Measurements from ENCODE around the gene OR2L13. TPM values are rescaled to one million over a fixed set of nuclear protein-coding genes. Genes with fewer than 3 reads are reported as not detected.
"Not testable (repeated sequence)": the region's sequence is repeated elsewhere in the genome, so short reads cannot be mapped to it uniquely, and the experiment has no call there.

The OR2L13 gene
- total RNA-seq, 1 donor from 2014 or later, result not detected

DNA sequence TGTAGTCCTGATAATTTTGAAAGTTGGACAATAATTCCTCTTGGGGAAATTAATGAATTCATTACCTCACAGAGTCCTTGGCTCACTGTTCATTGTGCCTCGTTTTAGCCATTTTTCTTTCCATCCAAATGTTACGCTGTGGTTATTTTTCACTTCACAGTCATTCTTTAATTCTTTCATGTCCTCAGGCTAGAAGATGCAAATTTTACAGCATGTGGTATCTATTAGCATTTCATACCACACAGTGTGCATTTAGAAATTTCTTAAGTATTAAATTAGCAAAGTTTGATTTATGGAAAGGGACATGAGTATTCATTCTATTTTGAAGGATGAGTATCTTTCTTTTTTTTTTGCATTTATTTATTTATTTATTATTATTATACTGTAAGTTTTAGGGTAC, 29.9 kb upstream of the OR2L13 start:
- Histone ChIP-seq H3K36me3 (no peaks in the 10 kb centered on the region), H3K27me3 (no peaks in the 10 kb centered on the region), H3K27ac (no peak overlapping the region), H3K9me3 (no peaks in the 10 kb centered on the region), H3K4me1 (no peaks in the 10 kb centered on the region), H3K4me3 (no peak overlapping the region)
- DNase-seq (no peak), ATAC-seq (no peak)
- intact Hi-C loops (cut with DNase I), result no loop called here
- no peak for TF ChIP-seq CTCF (IDR thresholded peaks at IDR 0.05)

DNA sequence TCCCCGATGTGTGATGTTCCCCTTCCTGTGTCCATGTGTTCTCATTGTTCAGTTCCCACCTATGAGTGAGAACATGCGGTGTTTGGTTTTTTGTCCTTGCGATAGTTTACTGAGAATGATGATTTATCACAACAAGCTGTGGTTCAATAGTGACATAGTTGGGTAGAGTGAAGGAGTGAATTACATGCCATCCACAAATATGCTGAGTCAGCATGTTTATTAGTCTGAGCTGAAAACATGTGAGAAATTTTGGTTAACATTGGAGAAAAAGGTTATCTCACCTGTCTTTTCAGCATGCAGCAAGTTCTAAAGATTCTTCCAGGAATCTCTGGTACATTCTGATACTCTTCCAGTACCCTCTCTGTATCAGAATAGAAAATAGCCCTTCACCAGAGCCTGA, 29.4 kb upstream of the OR2L13 start:
- Histone ChIP-seq H3K4me1 (no peaks in the 10 kb centered on the region), H3K36me3 (no peaks in the 10 kb centered on the region), H3K4me3 (no peak overlapping the region), H3K27me3 (no peaks in the 10 kb centered on the region), H3K27ac (no peak overlapping the region), H3K9me3 (no peaks in the 10 kb centered on the region)
- intact Hi-C loops (cut with DNase I), result no loop called here
- ATAC-seq, result no peak
- no peak for DNase-seq
- TF ChIP-seq CTCF (IDR thresholded peaks at IDR 0.05), result no peak

- intact Hi-C loops (cut with DNase I); H3K27ac ChIP-seq; DNase-seq; H3K9me3 ChIP-seq; H3K4me3 ChIP-seq; H3K4me1 ChIP-seq; H3K36me3 ChIP-seq; H3K27me3 ChIP-seq: not testable (repeated sequence)
- ATAC-seq, result peak; percentile 50
Observed at GRCh38 chr1:248083864-248084263, 11.1 kb upstream of the OR2L13 start.

GRCh38 chr1:248098529-248098928, 3.5 kb downstream of the OR2L13 start:
- ATAC-seq, result no peak
- Histone ChIP-seq H3K9me3 (no peaks in the 10 kb centered on the region), H3K27ac (no peak overlapping the region), H3K4me3 (no peak overlapping the region), H3K27me3 (no peaks in the 10 kb centered on the region), H3K4me1 (no peaks in the 10 kb centered on the region), H3K36me3 (no peaks in the 10 kb centered on the region)
- TF ChIP-seq CTCF (IDR thresholded peaks at IDR 0.05), result no peak
- intact Hi-C loops (cut with DNase I), result no loop called here
- no peak for DNase-seq

DNA sequence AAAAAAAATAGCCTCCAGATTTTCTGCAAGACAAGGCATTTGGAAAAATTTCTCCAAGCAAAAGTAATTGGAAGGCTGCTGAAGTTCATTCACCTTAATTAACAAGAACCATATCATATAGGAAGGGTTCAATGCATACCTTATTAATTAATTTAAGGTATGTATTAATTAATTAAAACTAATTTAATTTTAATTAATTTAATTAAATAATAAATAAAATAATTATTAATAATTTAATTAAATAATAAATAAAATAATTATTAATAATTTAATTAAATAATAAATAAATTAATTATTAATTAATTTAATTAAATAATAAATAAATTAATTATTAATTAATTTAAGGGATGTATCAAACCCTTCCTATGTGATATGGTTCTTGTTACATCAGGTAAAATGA, 7.9 kb downstream of the OR2L13 start:
- Histone ChIP-seq H3K4me1 (no peaks in the 10 kb centered on the region), H3K9me3 (no peaks in the 10 kb centered on the region), H3K36me3 (no peaks in the 10 kb centered on the region), H3K4me3 (no peak overlapping the region), H3K27me3 (no peaks in the 10 kb centered on the region), H3K27ac (no peak overlapping the region)
- TF ChIP-seq CTCF (IDR thresholded peaks at IDR 0.05), result no peak
- intact Hi-C loops (cut with DNase I), result no loop called here
- no peak for ATAC-seq
- no peak for DNase-seq

DNA sequence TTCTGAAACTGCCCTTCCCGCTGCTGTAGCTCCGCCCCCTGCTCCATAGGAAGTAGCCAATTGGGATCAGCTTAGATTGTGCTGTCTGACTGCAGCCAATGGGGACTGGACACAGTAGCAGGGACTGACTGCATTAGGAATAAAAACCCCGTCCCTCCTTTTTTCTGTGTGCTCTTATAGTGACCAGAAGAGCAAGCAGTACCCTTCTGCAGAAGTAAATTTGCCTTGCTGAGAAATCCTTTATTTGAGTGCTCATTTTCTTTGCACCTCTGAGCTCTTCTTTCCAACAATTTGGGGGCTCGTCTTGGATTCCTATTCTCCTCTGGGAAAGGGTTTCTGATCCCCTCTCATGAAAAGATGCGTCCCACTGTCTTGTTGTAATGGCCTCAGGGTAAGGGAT, 16.2 kb downstream of the OR2L13 start:
- H3K9me3 ChIP-seq, result peaks cover 12% of the 10 kb centered on the region
- no peak overlapping the region for H3K27ac ChIP-seq
- H3K36me3 ChIP-seq, result no peaks in the 10 kb centered on the region
- no peak for DNase-seq
- no peak for TF ChIP-seq CTCF (IDR thresholded peaks at IDR 0.05)
- H3K27me3 ChIP-seq, result no peaks in the 10 kb centered on the region
- intact Hi-C loops (cut with DNase I), result no loop called here
- no peak for ATAC-seq
- no peak overlapping the region for H3K4me3 ChIP-seq
- no peaks in the 10 kb centered on the region for H3K4me1 ChIP-seq
